ENCODE measurements around the gene DNAJB6. TPM values are rescaled to one million over a fixed set of nuclear protein-coding genes. Genes with fewer than 3 reads are reported as not detected.

The DNAJB6 gene
- polyA plus RNA-seq, 1 experiment: 188 TPM

DNA sequence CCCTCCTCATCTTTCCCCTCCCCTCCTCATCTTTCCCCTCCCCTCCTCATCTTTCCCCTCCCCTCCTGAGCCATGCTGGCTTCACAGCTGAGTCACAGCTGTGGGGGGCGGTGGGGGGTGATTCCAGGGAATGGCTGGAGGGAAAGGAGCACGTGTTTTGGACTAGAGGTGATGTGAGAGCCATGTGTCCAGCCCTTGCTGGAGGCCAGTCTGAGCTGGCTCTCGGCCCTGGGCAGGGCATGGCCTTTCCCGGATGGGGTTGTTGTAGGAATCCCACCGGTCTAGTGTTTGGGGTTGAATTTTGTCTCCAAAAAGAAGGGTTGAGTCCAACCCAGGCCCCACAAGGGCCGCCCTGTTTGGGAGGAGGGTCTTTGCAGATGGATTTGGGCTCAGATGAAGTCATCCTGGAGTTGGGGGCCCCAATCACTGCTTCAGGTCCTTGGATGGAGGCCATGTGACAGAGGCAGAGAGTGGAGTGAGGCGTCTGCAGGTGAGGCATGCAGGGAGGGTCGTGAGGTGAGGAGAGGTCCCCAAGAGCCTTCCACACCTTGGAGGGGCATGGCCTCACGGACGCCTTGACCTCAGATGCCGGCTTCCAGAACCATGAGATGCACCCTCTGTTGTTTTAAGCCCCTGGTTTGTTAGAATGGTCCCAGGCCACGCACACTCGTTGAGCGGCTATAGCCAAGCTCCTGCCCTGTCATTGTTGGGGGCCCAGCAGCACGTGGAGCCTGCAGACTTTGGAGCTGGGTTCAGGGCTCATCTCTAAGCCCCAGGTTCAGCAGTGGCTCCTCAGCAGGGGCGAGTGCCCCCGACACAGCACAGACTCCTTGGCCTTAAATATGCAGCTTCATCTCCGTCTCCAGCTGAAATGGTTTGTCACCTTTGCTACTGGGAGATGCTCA is 101.6 kb downstream of the DNAJB6 start:
- Histone ChIP-seq H3K9me3 (ENCODE audit: control insufficient read depth, insufficient read depth, low read length) (peaks cover 33% of the 10 kb centered on the region), H3K27me3 (ENCODE audit: control insufficient read depth, insufficient read depth, low read length) (no peaks in the 10 kb centered on the region), H3K4me3 (ENCODE audit: low read depth, low read length) (no peak overlapping the region), H3K27ac (ENCODE audit: low read depth, low read length) (no peak overlapping the region)
- POLR2A ChIA-PET: no interaction called here
- TF ChIP-seq, protein P1, sequence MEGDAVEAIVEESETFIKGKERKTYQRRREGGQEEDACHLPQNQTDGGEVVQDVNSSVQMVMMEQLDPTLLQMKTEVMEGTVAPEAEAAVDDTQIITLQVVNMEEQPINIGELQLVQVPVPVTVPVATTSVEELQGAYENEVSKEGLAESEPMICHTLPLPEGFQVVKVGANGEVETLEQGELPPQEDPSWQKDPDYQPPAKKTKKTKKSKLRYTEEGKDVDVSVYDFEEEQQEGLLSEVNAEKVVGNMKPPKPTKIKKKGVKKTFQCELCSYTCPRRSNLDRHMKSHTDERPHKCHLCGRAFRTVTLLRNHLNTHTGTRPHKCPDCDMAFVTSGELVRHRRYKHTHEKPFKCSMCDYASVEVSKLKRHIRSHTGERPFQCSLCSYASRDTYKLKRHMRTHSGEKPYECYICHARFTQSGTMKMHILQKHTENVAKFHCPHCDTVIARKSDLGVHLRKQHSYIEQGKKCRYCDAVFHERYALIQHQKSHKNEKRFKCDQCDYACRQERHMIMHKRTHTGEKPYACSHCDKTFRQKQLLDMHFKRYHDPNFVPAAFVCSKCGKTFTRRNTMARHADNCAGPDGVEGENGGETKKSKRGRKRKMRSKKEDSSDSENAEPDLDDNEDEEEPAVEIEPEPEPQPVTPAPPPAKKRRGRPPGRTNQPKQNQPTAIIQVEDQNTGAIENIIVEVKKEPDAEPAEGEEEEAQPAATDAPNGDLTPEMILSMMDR (IDR thresholded peaks at IDR 0.05; ENCODE audit: low read depth, low read length): no peak
- DNase-seq (ENCODE audit: low read depth, low spot score): no peak
- CTCF ChIA-PET: interaction anchor here (0.6 kb wide), 1 partner anchor 21 kb away, joined by 3 read pairs; no protein-coding TSS in a partner anchor

DNA sequence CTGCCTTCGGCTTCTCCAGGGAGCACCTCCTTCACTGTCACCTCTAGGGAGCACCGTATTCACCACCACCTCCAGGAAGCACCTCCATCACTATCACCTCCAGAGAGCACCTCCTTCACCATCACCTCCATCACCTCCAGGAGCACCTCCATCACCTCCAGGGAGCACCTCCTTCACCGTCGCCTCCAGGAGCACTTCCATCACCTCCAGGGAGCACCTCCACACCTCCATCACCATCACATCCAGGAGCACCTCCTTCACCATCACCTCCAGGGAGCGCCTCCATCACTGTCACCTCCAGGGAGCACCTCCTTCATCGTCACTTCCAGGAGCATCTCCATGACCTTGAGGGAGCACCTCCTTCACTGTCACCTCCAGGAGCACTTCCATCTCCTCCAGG is 102.3 kb downstream of the DNAJB6 start:
- no peak for DNase-seq (ENCODE audit: low read depth, low spot score)
- Histone ChIP-seq H3K27ac (ENCODE audit: low read depth, low read length) (no peak overlapping the region), H3K27me3 (ENCODE audit: control insufficient read depth, insufficient read depth, low read length) (no peaks in the 10 kb centered on the region), H3K4me3 (ENCODE audit: low read depth, low read length) (no peak overlapping the region), H3K9me3 (ENCODE audit: control insufficient read depth, insufficient read depth, low read length) (peaks cover 36% of the 10 kb centered on the region)
- TF ChIP-seq, protein P1 (IDR thresholded peaks at IDR 0.05; ENCODE audit: low read depth, low read length): no peak
- POLR2A ChIA-PET: no interaction called here
- CTCF ChIA-PET: no interaction called here

DNA sequence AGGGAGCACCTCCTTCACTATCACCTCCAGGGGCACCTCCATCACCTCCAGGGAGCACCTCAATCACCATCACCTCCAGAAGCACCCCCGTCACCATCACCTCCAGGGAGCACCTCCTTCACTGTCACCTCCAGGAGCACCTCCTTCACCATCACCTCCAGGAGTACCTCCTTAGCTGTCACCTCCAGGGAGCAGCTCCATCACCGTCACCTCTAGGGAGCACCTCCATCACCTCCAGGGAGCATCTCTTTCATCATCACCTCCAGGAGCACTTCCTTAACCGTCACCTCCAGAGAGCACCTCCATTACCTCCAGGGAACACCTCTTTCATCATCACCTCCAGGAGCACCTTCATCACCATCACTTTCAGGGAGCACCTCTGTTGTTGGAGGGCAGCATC is 103.0 kb downstream of the DNAJB6 start:
- CTCF ChIA-PET: no interaction called here
- TF ChIP-seq, protein P1 (IDR thresholded peaks at IDR 0.05; ENCODE audit: low read depth, low read length): no peak
- no peaks in the 10 kb centered on the region for H3K27me3 ChIP-seq (ENCODE audit: control insufficient read depth, insufficient read depth, low read length)
- no peak overlapping the region for H3K4me3 ChIP-seq (ENCODE audit: low read depth, low read length)
- POLR2A ChIA-PET: no interaction called here
- H3K27ac ChIP-seq (ENCODE audit: low read depth, low read length): no peak overlapping the region
- H3K9me3 ChIP-seq (ENCODE audit: control insufficient read depth, insufficient read depth, low read length): peaks cover 37% of the 10 kb centered on the region
- DNase-seq (ENCODE audit: low read depth, low spot score): no peak

DNA sequence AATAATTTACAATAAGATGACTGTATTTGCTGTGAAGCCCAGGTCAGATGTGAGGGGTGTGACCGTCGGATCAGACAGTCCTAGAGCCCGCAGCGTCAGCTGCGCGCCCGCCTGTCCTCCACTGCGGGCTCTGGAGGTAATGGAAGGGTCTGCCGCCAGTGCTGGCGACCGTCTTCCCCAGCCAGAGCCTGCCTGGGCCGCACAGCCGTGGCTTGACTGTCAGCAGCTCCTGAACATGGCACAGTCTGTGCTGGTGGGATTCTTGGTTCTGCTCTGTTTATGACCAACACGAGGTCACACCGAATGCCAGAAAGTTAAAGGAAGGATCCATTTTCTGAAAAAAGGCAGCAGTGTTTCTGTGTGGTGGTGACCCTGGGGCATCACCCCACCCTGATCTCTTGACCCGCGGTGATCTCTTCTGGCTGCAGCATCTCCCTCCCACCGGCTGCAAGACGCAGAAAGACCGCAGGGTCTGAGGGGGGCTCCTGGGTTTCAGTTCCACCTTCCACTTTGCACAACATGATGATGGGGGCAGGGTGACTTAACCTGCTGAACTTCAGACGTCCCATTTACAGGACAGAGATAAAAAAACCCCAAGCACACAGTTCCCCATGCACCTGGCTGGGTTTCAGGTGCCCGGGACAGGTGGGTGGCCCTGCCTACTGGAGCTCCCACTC is 103.7 kb downstream of the DNAJB6 start:
- Histone ChIP-seq H3K27ac (ENCODE audit: low read depth, low read length) (no peak overlapping the region), H3K27me3 (ENCODE audit: control insufficient read depth, insufficient read depth, low read length) (no peaks in the 10 kb centered on the region), H3K4me3 (ENCODE audit: low read depth, low read length) (no peak overlapping the region), H3K9me3 (ENCODE audit: control insufficient read depth, insufficient read depth, low read length) (peaks cover 37% of the 10 kb centered on the region)
- ChIA-PET POLR2A (no interaction called here), CTCF (no interaction called here)
- no peak for DNase-seq (ENCODE audit: low read depth, low spot score)
- TF ChIP-seq, protein P1 (IDR thresholded peaks at IDR 0.05; ENCODE audit: low read depth, low read length): no peak

DNA sequence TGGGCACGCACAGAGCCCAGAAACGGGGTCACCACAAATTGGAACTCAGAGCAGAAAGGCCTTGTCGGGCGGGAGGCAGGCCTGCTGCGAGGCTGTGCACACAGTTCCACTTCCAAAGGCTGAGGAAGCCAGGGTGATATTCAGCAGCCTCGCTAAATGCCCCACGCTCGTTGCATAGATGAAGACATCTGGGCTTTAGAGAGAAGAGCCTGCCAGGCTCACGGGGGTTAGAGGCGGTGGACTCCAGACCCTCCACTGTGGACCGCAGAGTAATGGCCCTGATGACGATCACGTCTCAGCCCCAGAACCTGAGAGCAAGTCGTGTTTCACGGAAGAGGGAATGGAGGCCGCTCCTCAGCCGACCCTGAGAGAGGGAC is 104.2 kb downstream of the DNAJB6 start:
- POLR2A ChIA-PET: no interaction called here
- CTCF ChIA-PET: no interaction called here
- no peak overlapping the region for H3K4me3 ChIP-seq (ENCODE audit: low read depth, low read length)
- H3K27ac ChIP-seq (ENCODE audit: low read depth, low read length): no peak overlapping the region
- TF ChIP-seq, protein P1 (IDR thresholded peaks at IDR 0.05; ENCODE audit: low read depth, low read length): no peak
- peaks cover 37% of the 10 kb centered on the region for H3K9me3 ChIP-seq (ENCODE audit: control insufficient read depth, insufficient read depth, low read length)
- no peak for DNase-seq (ENCODE audit: low read depth, low spot score)
- no peaks in the 10 kb centered on the region for H3K27me3 ChIP-seq (ENCODE audit: control insufficient read depth, insufficient read depth, low read length)
